ENCODE results near the gene RNF123.

The RNF123 gene

GRCh38 chr3:49756036-49756435 lies 66.7 kb downstream of the RNF123 start:
- DNase-seq = no peak

GRCh38 chr3:49757197-49757596 lies 67.8 kb downstream of the RNF123 start:
- DNase-seq = no peak

- DNase-seq = no peak
Observed at GRCh38 chr3:49759226-49759625, 69.9 kb downstream of the RNF123 start.

GRCh38 chr3:49761661-49762060 lies 72.3 kb downstream of the RNF123 start:
- DNase-seq = no peak

- DNase-seq = no peak
Observed at GRCh38 chr3:49763981-49764380, 74.6 kb downstream of the RNF123 start.

- no peak for DNase-seq
Observed at GRCh38 chr3:49769286-49769915, 80.0 kb downstream of the RNF123 start.

GRCh38 chr3:49769926-49770325 lies 80.6 kb downstream of the RNF123 start:
- DNase-seq = no peak

Measured in bone marrow (tissue), 2 donors.